Psoas muscle (tissue), 8 donors: ENCODE results near the gene STUM. TPM values are rescaled to one million over a fixed set of nuclear protein-coding genes. Genes with fewer than 3 reads are reported as not detected.

Experiments
- ATAC-seq, 4 donors: fragments of 200-7000 bp; cut with Tn5 transposase; one replicate each; pipeline ENCODE4 v1.9.1; 2020; ENCODE audit warnings: moderate library complexity in 3 of 4, mild to moderate bottlenecking in 2 of 4
- DNase-seq, 2 donors: peaks; one replicate each; pipeline ENCODE4 v3.0.0-alpha.2; 2020
- H3K27ac ChIP-seq: fragments of 200-600 bp; one replicate; pipeline ENCODE4 v1.8.0; 2022
- H3K27me3 ChIP-seq, 3 donors: fragments of 200-600 bp in 1 of 3; one replicate each; pipeline versions ENCODE4 v1.6.1 to v1.8.0; 2013 to 2022; ENCODE audit warnings: low read length in 2 of 3, mild to moderate bottlenecking in 2 of 3, moderate library complexity in 1 of 3; ENCODE audit not compliant: insufficient read depth in 3 of 3
- H3K36me3 ChIP-seq, 2 donors: fragments of 200-600 bp in 1 of 2; one replicate each; pipeline versions ENCODE4 v1.6.1 to v1.8.0; 2013 to 2022; ENCODE audit warnings: low read depth in 1 of 2, mild to moderate bottlenecking in 1 of 2, moderate library complexity in 1 of 2; ENCODE audit not compliant: insufficient read depth in 1 of 2
- H3K4me1 ChIP-seq: fragments of 200-600 bp; one replicate; pipeline ENCODE4 v1.8.0; 2022
- H3K4me3 ChIP-seq: fragments of 200-600 bp; one replicate; pipeline ENCODE4 v1.8.0; 2022; ENCODE audit warnings: mild to moderate bottlenecking
- H3K9me3 ChIP-seq: fragments of 200-600 bp; one replicate; pipeline ENCODE4 v1.8.0; 2022
- WGBS, 3 donors: extraction: QIAGEN DNeasy Blood & Tissue Kit; methylation state at CpG; one replicate each; pipeline versions ENCODE4 v1.1.6 to v1.1.7; 2013; 5-methylcytosine and 5-hydroxymethylcytosine counted together
- intact Hi-C, 2 donors: fragments of 100-400 bp; cut with DNase I; formaldehyde crosslinking; loops; one replicate each; pipeline versions ENCODE4 v1.11.0 to v1.14.2; 2022
- polyA plus RNA-seq, 3 donors: library from polyadenylated mRNA; stranded (reverse); fragments of 200-250 nt; gene quantifications; one replicate each; pipeline ENCODE4 v1.2.3, GENCODE V29; 2013
- total RNA-seq, 4 donors: library from RNA; stranded (reverse); fragmentation: NEBNext Ultra II Directional in 2 of 4; extraction: Animal tissue kit (Norgen Biotek cat#: 25700) in 2 of 4; gene quantifications; one replicate each; pipeline versions ENCODE4 v1.2.1 to v1.2.4, GENCODE V29; 2021 to 2023
- TF ChIP-seq, protein P1 (sequence below): fragments of 200-600 bp; IDR thresholded peaks from one replicate; pipeline ENCODE4 v1.8.0; 2022; ENCODE audit warnings: antibody characterized with exemption
- donor health status: healthy with polysubstance abuse.
- donor health status: DM: no; HTN: no; CAD: no; lungs with moderate emphysema.
- donor health status: Bipolar disorder and iron deficiency.
- donor health status: healthy.
- donor health status: DM: yes; HTN: yes; CAD: no.
- donor health status: DM: no; HTN: no; CAD: no.
- donor health status: DM: no; HTN: no; CAD: no.
- donor health status: DM: yes; HTN: yes; CAD: no.

STUM gene
- total and polyA plus RNA-seq, 7 donors: 0.34 to 1.5 (median 0.96) TPM

DNA sequence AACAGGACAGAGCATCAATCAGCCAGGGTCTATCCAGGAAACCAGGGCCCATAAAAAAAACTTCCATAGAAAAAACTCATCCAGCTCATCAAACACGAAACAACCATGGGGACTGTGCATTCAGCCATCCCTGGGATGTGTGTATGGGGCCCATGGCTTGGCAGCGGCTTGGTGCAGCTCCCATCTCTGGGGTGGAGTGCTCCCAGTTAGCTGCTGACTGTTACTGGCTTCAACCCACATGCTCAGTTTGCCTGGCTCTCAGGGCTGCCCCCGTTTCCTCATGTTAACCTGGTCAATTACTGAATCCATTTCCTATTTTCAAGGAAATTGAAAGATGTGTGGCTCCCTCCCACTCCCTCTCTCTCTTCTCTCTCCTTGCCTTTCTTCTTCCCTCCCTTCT is 37.3 kb upstream of the STUM start:
- ATAC-seq (no peak), DNase-seq (no peak)
- no peaks in the 10 kb centered on the region for H3K4me1 ChIP-seq
- no peak overlapping the region for H3K27ac ChIP-seq
- WGBS, 3 donors: 87 to 96% (median 87%) methylated on average over 3 of the region's 3 CpGs
- intact Hi-C loops: no loop called here
- H3K36me3 ChIP-seq: no peaks in the 10 kb centered on the region
- H3K4me3 ChIP-seq: no peak overlapping the region
- H3K9me3 ChIP-seq: no peaks in the 10 kb centered on the region
- TF ChIP-seq, protein P1, sequence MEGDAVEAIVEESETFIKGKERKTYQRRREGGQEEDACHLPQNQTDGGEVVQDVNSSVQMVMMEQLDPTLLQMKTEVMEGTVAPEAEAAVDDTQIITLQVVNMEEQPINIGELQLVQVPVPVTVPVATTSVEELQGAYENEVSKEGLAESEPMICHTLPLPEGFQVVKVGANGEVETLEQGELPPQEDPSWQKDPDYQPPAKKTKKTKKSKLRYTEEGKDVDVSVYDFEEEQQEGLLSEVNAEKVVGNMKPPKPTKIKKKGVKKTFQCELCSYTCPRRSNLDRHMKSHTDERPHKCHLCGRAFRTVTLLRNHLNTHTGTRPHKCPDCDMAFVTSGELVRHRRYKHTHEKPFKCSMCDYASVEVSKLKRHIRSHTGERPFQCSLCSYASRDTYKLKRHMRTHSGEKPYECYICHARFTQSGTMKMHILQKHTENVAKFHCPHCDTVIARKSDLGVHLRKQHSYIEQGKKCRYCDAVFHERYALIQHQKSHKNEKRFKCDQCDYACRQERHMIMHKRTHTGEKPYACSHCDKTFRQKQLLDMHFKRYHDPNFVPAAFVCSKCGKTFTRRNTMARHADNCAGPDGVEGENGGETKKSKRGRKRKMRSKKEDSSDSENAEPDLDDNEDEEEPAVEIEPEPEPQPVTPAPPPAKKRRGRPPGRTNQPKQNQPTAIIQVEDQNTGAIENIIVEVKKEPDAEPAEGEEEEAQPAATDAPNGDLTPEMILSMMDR: no peak
- H3K27me3 ChIP-seq: no peaks in the 10 kb centered on the region

DNA sequence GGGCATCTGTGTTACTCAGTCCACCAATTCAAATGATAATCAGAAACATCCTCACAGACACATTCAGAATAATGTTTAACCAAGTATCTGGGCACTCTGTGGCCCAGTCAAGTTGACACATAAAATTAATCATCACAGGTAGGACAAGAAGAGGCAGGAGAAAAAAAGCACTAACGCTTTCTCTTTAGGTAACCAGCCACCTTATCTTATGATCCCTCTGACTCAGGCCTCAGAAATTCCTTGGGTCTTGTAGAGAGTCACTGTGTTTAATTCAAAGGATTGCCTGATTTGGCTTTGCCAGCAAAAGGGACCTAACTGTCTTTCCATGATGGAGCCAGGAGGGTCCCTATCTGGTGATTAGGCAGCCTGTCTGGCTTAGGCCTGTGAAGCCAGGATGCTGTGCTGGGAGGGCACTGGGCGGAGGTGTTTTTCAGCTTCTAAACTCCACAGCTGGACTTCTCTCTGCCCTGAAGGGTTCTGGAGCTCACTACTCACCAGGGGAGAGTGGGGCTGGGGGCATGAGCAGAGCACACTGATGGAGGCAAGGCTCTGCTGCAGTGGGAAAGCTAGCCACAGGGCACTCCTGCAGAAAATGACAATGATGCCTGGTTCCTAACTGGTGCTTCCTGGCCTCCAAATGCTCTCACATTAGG is 36.4 kb upstream of the STUM start:
- 95 to 99% (median 95%) methylated on average over 2 of the region's 2 CpGs for WGBS, 3 donors

DNA sequence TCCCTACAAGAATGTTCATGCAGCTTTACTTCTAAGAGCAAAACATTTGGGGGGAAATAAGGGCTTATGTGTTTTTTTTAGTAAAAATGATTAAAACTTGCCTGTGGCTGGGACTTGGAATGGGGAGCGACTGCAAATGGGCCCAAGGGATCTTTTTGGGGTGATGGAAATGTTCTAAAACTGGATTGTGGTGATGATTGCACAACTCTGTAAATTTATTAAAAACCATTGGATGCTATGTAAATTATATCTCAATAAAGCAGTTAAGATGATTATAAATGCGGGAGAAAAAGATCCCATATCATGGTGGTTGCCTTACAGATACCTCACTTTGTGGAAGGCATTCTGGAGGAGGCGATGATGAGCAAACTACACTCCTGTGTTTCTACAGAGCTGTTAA is 30.2 kb upstream of the STUM start:
- ATAC-seq (no peak), DNase-seq (no peak)
- Histone ChIP-seq H3K27me3 (no peaks in the 10 kb centered on the region), H3K4me1 (no peaks in the 10 kb centered on the region), H3K9me3 (no peaks in the 10 kb centered on the region), H3K4me3 (no peak overlapping the region), H3K36me3 (no peaks in the 10 kb centered on the region), H3K27ac (no peak overlapping the region)
- TF ChIP-seq, protein P1: no peak
- WGBS, 3 donors: 93 to 98% (median 94%) methylated on average over 3 of the region's 3 CpGs
- intact Hi-C loops: no loop called here

More for the DNA sequence above, 36.4 kb upstream of the STUM start:
- no peak for DNase-seq
- intact Hi-C loops: no loop called here
- Histone ChIP-seq H3K9me3 (no peaks in the 10 kb centered on the region), H3K27me3 (no peaks in the 10 kb centered on the region), H3K4me1 (no peaks in the 10 kb centered on the region), H3K27ac (no peak overlapping the region), H3K4me3 (no peak overlapping the region), H3K36me3 (no peaks in the 10 kb centered on the region)
- no peak for ATAC-seq
- TF ChIP-seq, protein P1: no peak

DNA sequence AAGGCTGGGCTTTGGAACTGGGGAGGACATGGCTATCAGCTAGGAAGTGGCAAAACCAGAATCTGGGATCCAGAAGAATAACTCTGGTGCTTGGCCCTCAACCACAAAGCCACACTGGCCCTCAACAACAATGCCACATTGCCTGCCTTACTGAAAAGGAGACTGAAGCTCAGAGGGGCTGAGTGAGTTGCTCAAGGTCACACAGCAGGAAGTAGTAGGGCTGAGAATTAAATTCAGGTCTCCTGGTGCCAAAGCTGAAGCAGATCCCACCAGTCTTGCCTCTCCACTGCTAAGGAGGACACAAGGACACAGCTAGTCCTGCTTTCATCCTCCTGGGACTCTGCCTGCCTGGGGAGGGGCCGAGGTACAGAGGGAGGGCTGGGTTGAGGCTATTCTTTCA is 29.4 kb upstream of the STUM start:
- WGBS, 3 donors: 69 to 93% (median 92%) methylated on average over 1 of the region's 1 CpG
- Histone ChIP-seq H3K27me3 (no peaks in the 10 kb centered on the region), H3K9me3 (no peaks in the 10 kb centered on the region), H3K4me3 (no peak overlapping the region), H3K36me3 (no peaks in the 10 kb centered on the region), H3K4me1 (no peaks in the 10 kb centered on the region), H3K27ac (no peak overlapping the region)
- no peak for ATAC-seq
- no peak for DNase-seq
- intact Hi-C loops: no loop called here
- TF ChIP-seq, protein P1: no peak
